ENCODE data around the gene ONECUT1.
"Not testable (repeated sequence)": the region's sequence is repeated elsewhere in the genome, so short reads cannot be mapped to it uniquely, and the experiment has no call there.

DNA sequence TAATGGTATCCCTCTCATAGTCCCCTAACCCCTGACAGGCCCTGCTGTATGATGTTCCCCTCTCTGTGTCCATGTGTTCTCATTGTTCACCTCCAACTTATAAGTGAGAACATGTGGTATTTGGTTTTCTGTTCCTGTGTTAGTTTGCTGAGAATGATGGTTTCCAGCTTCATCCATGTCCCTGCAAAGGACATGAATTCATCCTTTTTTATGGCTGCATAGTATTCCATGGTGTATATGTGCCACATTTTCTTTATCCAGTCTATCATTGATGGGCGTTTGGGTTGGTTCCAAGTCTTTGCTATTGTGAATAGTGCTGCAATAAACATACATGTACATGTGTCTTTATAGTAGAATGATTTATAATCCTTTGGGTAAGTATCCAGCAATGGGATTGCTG lies 25.8 kb upstream of the ONECUT1 start:
- TF ChIP-seq, protein P1, sequence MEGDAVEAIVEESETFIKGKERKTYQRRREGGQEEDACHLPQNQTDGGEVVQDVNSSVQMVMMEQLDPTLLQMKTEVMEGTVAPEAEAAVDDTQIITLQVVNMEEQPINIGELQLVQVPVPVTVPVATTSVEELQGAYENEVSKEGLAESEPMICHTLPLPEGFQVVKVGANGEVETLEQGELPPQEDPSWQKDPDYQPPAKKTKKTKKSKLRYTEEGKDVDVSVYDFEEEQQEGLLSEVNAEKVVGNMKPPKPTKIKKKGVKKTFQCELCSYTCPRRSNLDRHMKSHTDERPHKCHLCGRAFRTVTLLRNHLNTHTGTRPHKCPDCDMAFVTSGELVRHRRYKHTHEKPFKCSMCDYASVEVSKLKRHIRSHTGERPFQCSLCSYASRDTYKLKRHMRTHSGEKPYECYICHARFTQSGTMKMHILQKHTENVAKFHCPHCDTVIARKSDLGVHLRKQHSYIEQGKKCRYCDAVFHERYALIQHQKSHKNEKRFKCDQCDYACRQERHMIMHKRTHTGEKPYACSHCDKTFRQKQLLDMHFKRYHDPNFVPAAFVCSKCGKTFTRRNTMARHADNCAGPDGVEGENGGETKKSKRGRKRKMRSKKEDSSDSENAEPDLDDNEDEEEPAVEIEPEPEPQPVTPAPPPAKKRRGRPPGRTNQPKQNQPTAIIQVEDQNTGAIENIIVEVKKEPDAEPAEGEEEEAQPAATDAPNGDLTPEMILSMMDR (IDR thresholded peaks at IDR 0.05) = not testable (repeated sequence)
- not testable (repeated sequence) for TF ChIP-seq POLR2A (IDR thresholded peaks at IDR 0.05; ENCODE audit: low read depth); POLR2AphosphoS5 (IDR thresholded peaks at IDR 0.05)

Data from esophagus muscularis mucosa (tissue), 3 donors.